ENCODE results near the gene GSPT1.

- TF ChIP-seq MAX (IDR thresholded peaks at IDR 0.05; ENCODE audit: low read depth, low read length), result no peak
- no peak for TF ChIP-seq CTCF (IDR thresholded peaks at IDR 0.05; ENCODE audit: low read depth, low read length)
- TF ChIP-seq POLR2A (IDR thresholded peaks at IDR 0.05; ENCODE audit: extremely low read depth, insufficient read length), result no peak
- no peak for TF ChIP-seq MYC (IDR thresholded peaks at IDR 0.05; ENCODE audit: low read depth, low read length)
Observed at GRCh38 chr16:11868412-11868980, 47.3 kb downstream of the GSPT1 start.
